NCI-H146 (cell line): ENCODE measurements around the gene C13orf46.
"Not testable (repeated sequence)": the region's sequence is repeated elsewhere in the genome, so short reads cannot be mapped to it uniquely, and the experiment has no call there.

Experiments
- DNase-seq: peaks from one replicate; lab custom pipeline; 2025; lab: John Stamatoyannopoulos, UW

C13orf46 gene

GRCh38 chr13:113973218-113974164 is at the start of gene C13orf46:
Gene C13orf46, minus strand, starts transcription at chr13:113974076. Its CDS starts 79 bp downstream, at chr13:113973997.
- no peak for DNase-seq

- no peak for DNase-seq
Observed at GRCh38 chr13:114022876-114023275, 49.0 kb upstream of the C13orf46 start.

GRCh38 chr13:114022309-114022669 is 48.4 kb upstream of the C13orf46 start:
- no peak for DNase-seq

DNA sequence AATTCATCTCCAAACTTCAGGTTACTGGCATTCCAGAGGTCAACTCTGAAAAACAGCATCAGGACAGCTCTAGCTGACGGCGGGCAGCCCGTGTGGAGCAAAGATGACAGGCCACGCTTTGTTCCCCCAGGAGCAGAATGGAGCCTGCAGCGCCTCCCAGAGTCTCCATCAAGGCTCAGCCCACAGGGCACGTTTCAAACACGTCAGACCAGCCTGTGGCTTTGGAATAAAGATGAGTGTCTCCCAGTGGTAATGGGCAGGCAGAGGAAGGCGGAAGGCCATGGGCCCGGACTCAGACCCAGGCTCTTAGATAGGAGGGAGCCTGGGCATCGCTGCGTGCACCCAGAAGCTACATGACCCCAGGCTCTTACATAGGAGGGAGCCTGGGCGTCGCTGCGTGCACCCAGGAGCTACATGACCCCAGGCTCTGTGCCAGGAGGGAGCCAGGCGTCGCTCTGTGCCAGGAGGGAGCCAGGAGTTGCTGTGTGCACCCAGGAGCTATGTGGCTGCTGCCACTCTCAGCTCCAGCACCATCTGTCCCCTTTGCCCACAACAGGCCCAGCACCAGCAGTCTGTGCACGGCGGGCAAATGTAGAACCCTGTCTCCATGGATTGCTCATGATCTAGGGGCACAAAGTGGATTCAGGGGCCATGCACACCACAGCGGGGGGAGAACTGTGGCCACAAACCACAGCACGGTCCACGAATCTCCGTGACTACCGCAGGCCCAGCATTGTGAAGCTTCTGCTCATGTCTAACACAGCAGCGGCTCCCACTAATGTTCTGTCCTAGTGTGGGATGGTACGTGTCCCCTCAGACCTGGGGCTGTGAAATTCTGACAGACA is 47.8 kb upstream of the C13orf46 start:
- DNase-seq, result no peak

- DNase-seq, result no peak
Observed at GRCh38 chr13:114020750-114021463, 47.0 kb upstream of the C13orf46 start.

DNA sequence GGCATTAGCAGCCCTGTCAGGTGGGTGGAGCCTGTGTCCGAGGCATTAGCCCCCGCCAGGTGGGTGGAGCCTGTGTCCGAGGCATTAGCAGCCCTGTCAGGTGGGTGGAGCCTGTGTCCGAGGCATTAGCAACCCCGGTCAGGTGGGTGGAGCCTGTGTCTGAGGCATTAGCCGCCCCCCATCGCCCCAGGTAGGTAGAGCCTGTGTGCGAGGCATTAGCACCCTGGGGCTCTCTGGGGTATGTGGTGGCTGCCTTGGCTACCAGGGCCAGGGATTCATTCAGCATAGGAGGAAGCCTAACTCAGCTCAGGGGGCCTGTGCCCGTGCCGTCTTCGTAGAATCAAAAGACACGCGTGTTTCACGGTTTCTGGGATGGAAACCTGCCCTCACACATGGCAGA is 46.3 kb upstream of the C13orf46 start:
- DNase-seq, result not testable (repeated sequence)

DNA sequence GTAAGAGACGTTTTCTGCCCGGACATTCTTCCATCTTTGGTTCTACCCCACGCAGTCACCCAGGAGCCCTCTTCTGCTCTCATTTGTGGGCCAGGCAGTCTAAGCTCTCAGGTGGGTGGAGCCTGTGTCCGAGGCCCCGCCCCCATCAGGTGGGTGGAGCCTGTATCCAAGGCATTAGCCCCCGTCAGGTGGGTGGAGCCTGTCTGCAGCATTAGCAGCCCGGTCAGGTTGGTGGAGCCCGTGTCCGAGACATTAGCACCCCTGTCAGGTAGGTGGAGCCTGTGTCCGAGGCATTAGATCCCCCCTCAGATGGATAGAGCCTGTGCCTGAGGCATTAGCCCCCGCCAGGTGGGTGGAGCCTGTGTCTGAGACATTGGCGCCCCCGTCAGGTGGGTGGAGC is 45.5 kb upstream of the C13orf46 start:
- no peak for DNase-seq

DNA sequence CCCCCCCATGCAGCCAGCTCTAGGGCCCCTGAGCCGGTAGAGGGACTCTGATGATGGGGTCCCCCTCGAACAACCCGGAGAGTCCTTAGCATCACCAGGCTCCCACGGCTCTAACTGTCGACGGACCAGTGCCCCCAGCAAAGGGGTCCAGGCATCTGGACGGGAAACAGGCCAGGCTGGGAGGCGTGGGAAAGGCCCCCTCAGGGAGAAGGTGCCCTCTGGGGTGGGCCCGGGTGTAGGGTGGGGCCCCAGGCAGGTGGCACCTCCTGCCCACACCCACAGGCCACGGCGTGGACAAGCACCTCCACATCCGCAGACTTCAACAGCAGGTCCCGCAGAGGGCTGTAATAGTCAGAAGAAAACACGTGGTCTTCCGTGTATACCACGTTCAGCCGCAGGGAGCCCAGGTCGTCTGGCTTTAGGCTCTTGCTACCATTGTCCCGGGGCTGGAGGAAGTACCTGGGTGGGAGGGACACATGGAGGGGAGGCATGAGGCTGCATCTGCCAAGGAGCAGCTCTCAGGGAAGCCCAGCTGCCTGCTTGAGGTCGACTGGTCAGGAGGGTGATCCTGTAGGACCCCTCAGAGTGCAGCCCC is 44.7 kb upstream of the C13orf46 start:
- DNase-seq, result no peak

GRCh38 chr13:114017966-114018365 is 44.1 kb upstream of the C13orf46 start:
- DNase-seq, result no peak

DNA sequence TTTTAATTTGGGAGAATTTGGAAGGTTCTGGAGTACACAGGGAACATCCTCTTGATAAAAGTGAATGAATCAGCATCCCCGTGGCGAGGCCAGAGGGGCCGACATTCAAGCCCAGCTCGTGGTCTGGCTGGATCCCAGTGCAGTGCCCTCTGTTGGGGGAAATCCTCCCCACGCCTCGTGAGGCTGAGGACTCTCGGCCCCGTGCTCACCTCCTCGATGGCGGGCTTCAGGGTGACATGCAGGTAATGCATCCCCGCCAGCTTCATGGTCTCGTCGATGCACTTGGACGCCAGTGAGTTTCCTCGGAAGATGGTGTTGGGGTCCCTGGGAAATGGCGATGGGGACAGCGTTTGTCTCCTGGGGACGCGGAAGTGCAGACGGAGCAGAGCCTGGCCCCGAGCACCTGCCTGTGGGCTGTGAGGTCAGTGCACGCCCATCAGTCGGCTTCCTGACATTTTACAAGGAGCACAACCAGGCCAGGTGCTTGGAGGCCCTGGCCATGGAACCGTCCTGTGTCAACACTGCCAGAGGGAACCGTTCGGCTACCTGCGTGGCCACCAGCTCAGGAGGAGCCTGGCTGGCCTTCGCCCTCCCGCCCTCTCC is 43.3 kb upstream of the C13orf46 start:
- DNase-seq, result no peak

DNA sequence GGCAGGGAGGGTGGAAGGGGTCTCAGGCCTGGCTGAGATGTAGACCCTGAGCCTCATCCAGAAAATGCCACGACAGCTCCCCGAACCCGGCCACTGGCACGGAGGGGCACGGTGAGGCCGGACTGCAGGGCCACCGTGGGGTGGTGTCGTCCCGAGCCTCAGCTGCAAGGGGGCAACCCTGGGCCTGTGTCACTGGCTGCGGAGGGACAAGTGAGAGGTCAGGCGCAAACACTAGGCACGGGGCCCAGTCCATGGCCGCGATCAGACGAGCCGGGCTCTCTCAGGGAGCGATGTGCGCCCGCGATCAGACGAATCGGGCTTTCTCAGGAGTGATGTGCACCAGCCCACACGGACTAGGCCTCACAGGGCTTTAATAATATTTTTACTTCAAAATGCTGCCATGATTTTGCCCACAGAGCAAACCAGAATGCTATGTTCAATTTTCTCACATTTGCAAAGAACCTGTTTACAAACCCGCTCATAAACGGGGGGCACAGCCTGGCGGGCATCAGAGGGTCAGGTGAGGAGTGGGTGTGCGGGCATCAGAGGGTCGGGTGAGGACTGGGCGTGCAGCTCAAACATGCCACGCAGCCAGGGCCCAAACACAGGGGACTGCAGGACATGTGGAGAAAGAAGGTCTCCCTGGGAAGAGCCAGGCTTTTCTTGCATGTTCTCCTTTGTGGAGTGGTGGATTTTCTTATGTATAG is 42.6 kb upstream of the C13orf46 start:
- DNase-seq, result no peak

DNA sequence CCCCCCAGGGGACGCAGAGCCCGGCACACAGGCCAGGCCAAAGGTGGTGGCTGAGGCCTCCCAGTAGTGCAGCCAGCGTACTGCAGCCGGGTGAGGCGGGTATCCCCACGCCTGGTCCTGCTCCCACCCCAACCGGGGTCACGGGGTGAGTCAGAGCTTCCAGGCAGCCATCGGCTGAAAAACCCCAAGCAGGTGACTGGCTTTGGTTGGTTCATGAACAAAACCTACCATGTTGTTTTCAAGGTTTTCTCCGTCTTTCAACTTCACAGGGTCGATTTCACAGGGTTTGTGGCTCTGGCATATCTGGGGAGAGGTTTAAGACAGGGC is 42.1 kb upstream of the C13orf46 start:
- DNase-seq, result no peak

DNA sequence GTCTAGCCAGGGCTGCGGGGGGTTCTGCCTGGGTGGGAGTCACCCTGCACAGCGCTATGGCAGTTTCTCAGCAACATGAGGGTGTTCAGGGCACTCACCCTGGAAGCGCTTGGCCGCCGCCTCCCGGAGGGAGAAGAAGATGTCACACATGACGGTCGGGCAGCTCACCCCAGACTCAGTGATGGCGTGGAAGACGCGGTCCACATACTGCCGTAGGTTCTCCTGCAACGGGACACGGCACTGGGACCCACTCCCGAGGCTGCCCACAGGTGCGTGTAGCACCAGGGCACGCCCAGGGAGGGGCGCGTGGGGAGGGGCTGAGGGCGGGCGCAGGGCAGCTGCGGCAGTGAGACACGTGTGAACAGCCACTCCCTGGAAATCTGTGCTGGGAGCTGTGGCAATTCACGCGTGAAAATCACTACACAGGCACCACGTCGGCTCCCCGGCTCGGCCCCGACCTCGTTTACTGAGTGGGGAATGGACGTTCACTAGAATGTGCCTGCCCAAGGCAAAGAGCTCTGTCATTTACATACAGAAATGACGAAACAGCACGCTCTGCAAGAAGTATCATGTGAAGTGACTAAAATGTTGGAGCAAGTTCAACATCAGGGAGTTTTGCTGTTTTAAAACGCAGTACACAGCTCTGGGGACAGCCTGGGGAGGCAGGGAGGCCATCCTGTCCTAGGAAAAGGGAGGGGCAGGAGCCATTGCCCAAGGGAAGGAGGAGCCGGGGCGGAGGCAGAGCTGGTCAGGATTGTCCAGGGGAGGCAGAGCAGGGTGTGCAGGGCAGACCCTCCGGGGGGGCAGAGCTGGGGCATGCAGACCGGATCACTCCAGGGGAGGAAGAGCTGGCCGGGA is 41.5 kb upstream of the C13orf46 start:
- no peak for DNase-seq

- no peak for DNase-seq
Observed at GRCh38 chr13:114013952-114014629, 40.2 kb upstream of the C13orf46 start.

GRCh38 chr13:114013336-114013735 is 39.5 kb upstream of the C13orf46 start:
- no peak for DNase-seq

GRCh38 chr13:114012921-114013320 is 39.0 kb upstream of the C13orf46 start:
- no peak for DNase-seq

GRCh38 chr13:114012141-114012540 is 38.3 kb upstream of the C13orf46 start:
- no peak for DNase-seq

GRCh38 chr13:114011226-114011625 is 37.4 kb upstream of the C13orf46 start:
- DNase-seq, result no peak

DNA sequence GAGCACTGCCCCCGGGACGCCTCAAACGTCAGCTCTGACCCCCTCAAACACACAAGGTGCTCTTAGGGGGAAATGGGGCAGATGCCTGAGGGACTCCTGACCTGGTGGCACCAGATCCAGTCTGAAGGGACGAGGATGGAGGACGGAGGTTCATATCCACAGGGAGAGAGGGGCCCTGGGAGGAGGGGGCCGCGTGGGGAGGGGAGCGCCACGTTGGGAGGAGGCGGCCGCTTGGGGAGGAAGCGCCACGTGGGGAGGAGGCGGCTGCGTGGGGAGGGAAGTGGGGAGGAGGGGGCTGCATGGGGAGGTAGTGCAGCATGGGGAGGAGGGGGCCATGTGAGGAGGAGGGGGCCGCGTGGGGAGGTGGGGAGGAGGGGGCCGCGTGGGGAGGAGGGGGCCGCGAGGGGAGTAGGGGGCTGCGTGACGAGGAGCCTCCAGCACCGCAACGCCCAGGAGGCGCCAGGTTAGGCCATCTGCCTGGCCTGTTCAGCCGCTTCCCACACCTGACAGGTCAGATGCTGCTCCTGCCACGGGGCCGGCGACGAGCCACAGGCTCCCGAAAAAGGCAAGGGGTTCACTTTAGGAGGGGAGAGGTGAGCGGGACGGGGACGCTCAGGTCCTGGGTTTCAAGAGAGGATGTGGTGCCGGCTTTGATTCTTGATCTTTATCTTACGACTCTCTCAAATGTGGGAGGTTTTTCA is 36.7 kb upstream of the C13orf46 start:
- no peak for DNase-seq
